ENCODE data around the gene DTL.

DNA sequence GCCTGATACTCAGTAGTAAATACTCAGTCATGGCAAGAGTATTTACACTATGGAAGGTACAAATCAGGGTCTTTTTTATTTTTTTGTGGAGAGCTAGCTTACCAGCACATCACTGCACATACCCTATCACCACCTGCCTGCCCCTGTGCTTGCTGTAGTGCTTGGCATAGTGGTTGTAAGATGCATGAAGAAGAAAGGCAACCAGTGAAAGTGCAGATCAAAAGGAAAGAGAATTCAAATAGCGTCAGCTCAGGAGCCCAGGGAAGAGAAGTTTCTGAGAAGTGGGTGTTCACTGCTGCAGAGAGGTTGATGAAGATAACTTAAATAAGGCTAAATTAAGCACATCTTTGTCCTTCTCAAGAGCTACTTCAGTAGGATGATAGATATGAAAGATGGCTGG, 76.0 kb downstream of the DTL start:
- TF ChIP-seq NFRKB (IDR thresholded peaks at IDR 0.05) (no peak), LEF1 (IDR thresholded peaks at IDR 0.05; ENCODE audit: borderline replicate concordance) (no peak), FOXA1 (IDR thresholded peaks at IDR 0.05) (no peak), SP1 (IDR thresholded peaks at IDR 0.05) (no peak), BHLHE40 (IDR thresholded peaks at IDR 0.05; ENCODE audit: borderline replicate concordance) (no peak), HDGF (IDR thresholded peaks at IDR 0.05; ENCODE audit: borderline replicate concordance) (no peak), SUZ12 (IDR thresholded peaks at IDR 0.05) (no peak), FOXK2 (IDR thresholded peaks at IDR 0.05) (no peak), L3MBTL2 (conservative IDR thresholded peaks at IDR 0.05) (no peak), FOXM1 (IDR thresholded peaks at IDR 0.05; ENCODE audit: borderline replicate concordance) (no peak)

All from HEK293T (cell line).